T-helper 17 cell (primary cell): ENCODE measurements around the gene BMP8B. TPM values are rescaled to one million over a fixed set of nuclear protein-coding genes. Genes with fewer than 3 reads are reported as not detected.
A peak's percentile ranks its signal among the peaks of the same experiment; 100 is the strongest.
"Not testable (repeated sequence)": the region's sequence is repeated elsewhere in the genome, so short reads cannot be mapped to it uniquely, and the experiment has no call there.

Experiments
- ATAC-seq: fragments of 150-1000 bp; cut with Tn5 transposase; 2 replicates; pipeline ENCODE4 v1.10.0; 2021; ENCODE audit warnings: mild to moderate bottlenecking, moderate library complexity
- DNase-seq, 3 donors: peaks; one replicate each; pipeline versions ENCODE4 v3.0.0 to v3.0.0-alpha.2; 2020 to 2021
- H3K9me3 ChIP-seq: one replicate; pipeline ENCODE4 v1.7.0; 2013; ENCODE audit warnings: low read length, mild to moderate bottlenecking; ENCODE audit not compliant: control insufficient read depth, poor library complexity, severe bottlenecking
- H3K27ac Mint-ChIP-seq: one replicate; pipeline ENCODE4 v1.8.0; 2022; ENCODE audit warnings: mild to moderate bottlenecking, moderate library complexity, mixed read lengths
- H3K27me3 Mint-ChIP-seq: one replicate; pipeline ENCODE4 v1.8.0; 2022; ENCODE audit warnings: mixed read lengths
- H3K36me3 Mint-ChIP-seq: one replicate; pipeline ENCODE4 v1.8.0; 2022; ENCODE audit warnings: low read depth, mixed read lengths
- H3K4me1 Mint-ChIP-seq: one replicate; pipeline ENCODE4 v1.8.0; 2022; ENCODE audit warnings: mild to moderate bottlenecking, mixed read lengths
- H3K4me3 Mint-ChIP-seq: one replicate; pipeline ENCODE4 v1.8.0; 2022; ENCODE audit warnings: mild to moderate bottlenecking, moderate library complexity, mixed read lengths
- total RNA-seq, 4 donors: library from RNA in 2 of 4; stranded (reverse) in 2 of 4; gene quantifications; one replicate each; pipeline ENCODE4 v1.2.3 and lab custom pipeline; 2022 to 2026

Gene BMP8B
- total RNA-seq, 2 donors from 2014 or later: 1.3 TPM; not detected in 1

DNA sequence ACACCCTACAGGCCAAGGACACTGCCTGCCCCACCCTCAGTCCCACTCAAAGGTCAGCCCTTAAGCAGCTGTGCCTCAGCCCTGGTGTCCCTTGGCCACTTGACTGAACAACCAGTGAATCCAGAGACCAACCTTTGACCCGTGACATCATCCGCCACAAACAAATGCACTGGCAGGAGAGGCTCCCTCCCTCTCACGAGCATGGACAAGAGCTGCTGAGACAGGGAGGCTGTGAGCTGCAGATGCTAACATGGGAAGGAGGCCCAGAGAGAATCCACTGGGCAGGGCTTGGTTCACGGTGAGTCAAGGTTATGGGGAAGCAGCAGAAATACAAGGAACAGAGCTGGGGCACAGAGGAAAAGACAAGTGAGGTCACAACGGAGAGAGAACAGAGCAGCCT, 22.2 kb downstream of the BMP8B start:
- H3K9me3 ChIP-seq, H3K27ac Mint-ChIP-seq, DNase-seq, H3K4me1 Mint-ChIP-seq, H3K4me3 Mint-ChIP-seq, ATAC-seq, H3K27me3 Mint-ChIP-seq, H3K36me3 Mint-ChIP-seq: not testable (repeated sequence)

DNA sequence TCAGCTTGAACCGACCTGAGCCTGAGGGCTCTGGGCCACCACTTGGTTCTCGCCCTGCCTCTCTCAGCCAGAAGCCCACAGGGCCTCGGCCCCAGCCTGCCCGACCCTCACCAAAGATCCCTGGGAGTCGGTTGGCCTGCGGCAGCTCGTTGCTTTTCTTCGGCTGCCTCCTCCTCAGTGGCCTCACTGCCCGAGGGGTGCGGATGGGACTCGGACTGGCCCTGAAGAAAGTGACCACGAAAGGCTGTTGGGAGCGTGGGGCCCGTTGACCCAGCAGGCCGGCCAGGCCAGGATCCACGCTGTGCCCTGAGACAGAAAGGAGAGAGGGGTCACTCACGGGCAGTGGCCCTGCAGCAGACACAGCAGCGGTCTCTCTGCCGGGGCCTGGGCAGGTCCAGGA, 24.2 kb downstream of the BMP8B start:
- not testable (repeated sequence) for H3K4me3 Mint-ChIP-seq, H3K36me3 Mint-ChIP-seq, H3K4me1 Mint-ChIP-seq, DNase-seq, H3K27ac Mint-ChIP-seq, H3K27me3 Mint-ChIP-seq, ATAC-seq, H3K9me3 ChIP-seq

DNA sequence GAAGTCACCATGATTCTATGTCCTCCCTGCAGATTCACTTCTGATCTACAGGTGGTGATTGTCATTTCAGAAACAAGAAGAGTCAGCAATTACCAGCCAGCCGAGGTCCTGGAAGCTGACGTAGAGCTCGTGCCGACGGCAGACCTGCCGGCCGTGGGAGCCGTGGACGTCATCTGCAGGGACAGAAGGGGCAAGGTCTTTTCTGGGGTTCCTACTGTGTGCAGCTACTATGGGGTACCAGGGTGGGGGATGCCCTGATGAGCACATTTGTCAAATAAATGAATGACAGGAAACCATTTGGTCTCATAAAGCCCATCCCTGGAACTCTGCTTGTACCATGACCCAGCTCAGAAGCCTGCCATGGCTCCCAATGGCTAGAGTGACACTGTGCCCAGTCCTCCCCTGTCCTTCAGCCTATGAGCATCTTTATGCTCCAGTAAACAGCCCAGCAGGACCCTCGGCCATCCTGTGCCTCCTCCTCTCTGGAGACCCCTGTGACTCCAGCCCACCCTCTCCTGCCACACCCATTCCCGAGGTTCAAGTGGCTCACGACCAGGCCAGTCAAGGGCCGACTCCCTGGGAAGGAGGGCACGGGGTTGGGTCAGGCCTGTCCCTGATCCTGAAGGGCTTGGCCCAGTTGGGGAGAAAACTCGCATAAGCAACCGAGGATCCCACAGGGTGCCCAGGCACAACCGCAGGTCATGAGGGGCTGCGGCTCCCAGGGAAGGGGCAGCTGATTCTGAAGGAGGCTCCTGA, 24.9 kb downstream of the BMP8B start:
- not testable (repeated sequence) for H3K4me1 Mint-ChIP-seq, DNase-seq, H3K4me3 Mint-ChIP-seq, H3K36me3 Mint-ChIP-seq, H3K27ac Mint-ChIP-seq, H3K9me3 ChIP-seq, H3K27me3 Mint-ChIP-seq, ATAC-seq

DNA sequence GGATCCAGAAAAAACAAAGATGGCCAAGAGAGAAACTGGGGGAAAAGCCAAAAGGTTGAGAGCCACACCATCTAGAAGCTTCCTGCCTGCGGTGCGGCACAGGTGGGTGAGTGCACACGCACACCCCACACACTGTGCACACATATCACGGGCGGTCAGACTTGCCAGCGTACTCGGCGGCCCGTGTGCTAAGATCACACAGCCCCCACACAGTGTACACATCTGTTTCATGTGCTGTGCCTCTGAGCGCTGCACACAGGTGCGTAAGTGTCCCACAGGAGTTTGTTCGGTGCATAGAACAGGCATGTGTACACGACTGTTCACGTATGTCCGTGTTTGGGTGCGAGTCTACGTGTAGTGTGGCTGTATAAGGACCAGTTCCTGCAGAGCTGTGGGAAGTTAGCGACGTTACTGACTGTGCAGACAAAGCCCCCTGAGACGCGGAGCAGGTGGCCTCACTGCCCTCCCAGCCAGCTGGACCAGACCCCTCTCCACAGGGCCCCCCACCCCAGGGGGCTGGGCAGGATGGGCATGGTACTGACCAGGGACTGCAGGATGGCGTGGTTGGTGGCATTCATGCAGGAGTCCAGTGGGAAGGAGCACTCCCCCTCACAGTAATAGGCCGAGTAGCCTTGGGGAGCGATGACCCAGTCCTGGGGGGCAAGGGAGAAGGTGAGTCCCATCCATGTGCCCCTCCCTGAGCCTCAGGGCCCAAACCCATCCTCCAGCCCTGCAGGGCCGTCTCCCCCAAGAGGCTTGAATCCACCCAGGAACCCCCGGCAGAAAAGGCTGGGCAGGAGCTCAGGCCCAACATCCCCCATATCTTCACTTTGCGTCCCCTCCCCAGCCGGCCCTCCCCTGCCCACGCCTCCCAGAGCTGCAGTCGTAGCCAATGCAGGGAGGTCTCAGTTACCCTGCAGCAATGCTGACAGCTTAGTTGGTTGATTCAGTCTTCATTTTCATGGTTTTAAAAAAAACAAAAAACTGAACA, 25.8 kb downstream of the BMP8B start:
- H3K9me3 ChIP-seq: no peaks in the 10 kb centered on the region

DNA sequence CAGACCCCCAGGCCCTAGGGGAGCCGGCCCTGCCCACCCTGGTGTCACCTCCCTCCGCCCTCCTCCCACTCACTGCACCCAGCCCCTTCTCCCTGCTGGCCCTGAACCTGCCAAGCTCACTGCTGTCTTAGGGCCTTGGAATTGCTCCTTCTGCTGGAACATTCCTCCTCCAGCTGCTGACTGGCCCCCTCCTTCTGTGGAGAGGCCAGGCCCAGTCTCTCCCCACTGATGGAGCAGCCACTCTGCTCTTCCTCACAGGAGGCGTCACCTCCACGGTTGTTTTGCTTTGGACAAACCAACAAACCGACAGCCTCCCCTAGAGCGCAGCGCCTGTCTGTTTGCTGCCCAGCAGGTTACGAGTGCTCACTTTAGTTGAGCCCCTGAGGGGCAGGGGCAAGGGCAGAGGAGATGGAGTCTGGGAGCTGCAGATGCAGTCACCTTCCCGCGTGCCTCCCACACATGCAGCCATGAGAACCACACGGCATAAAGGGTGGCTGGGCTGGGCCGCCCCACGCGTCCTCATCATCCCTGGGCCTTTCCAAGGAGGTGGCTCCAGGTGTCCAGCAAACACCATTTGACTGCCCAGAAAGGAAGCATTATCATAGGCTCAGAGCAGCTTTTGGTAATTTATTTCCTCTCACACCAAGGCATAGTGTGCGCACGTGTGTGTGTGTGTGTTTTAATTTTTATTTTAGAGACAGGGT, 27.0 kb downstream of the BMP8B start:
- H3K4me3 Mint-ChIP-seq: no peak overlapping the region
- no peaks in the 10 kb centered on the region for H3K27me3 Mint-ChIP-seq
- ATAC-seq (no peak), DNase-seq (no peak)
- no peak overlapping the region for H3K27ac Mint-ChIP-seq
- peaks cover 3% of the 10 kb centered on the region for H3K4me1 Mint-ChIP-seq
- no peaks in the 10 kb centered on the region for H3K9me3 ChIP-seq
- H3K36me3 Mint-ChIP-seq: peaks cover 7% of the 10 kb centered on the region

More for the DNA sequence above, 25.8 kb downstream of the BMP8B start:
- no peak overlapping the region for H3K27ac Mint-ChIP-seq
- no peaks in the 10 kb centered on the region for H3K27me3 Mint-ChIP-seq
- ATAC-seq (no peak), DNase-seq (no peak)
- H3K4me1 Mint-ChIP-seq: no peaks in the 10 kb centered on the region
- peaks cover 3% of the 10 kb centered on the region for H3K36me3 Mint-ChIP-seq
- H3K4me3 Mint-ChIP-seq: no peak overlapping the region

DNA sequence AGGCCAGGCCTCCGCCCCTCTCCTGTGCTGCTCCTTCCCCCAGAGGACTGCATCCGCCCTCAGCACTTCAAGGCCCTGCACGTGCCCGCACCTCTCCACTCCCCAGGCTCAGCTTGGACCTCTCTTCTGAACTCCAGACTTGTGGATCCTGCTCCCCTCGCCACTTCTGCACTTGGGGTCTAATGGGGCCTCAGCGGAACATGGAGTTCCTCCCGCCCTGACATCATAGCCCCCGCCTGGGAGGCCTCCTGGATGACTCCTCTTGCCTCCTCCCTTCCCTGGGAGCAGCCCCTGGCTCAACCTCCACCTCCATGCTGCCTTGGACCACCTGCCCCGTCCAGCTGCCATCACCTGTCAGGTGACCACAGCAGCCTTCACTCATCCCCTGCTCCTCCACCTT, 27.6 kb downstream of the BMP8B start:
- peaks cover 3% of the 10 kb centered on the region for H3K4me1 Mint-ChIP-seq

DNA sequence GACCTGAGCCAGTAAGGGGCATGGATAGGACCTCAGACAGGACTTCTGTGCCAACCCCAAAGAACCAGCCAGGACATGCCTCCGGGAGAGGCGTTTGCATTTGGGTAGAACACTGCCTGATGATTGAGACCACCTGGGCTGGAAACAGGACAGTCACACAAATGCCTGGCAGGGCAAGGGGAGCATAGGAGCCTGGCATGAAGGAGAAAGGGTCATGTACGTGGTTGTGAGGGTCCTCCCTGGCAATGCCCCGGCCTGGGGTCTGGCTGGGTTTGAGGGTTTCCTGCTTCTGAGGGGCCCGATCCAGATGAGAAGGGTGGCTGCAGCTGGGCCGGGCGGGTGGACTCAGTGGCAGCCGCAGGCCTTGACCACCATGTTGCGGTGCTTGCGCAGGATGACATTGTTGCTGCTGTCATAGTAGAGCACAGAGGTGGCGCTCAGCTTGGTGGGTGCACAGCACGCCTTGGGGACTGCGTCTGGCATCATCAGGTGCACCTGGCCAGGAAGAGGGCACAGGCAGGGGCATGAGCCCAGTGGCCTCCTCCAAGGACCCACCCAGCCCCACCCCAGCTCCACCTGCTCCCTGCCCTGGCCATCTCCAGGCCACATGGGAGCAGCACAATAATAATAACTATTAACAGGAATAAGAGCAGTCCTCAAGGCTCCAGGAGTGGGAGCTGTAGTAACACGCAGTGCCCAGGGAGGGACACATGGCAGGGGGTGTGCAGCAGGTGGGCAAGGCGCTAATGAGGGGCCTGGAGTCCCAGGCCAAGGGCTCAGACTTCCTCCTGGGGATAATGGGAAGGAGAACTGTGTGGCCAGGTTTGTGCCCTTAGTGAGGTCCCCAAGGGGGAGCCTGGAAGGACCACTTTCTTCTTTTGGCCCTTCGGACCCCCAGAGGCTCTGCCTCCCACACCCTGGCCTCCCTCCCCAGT, 28.3 kb downstream of the BMP8B start:
- H3K9me3 ChIP-seq: no peaks in the 10 kb centered on the region
- DNase-seq (no peak), ATAC-seq (no peak)
- no peaks in the 10 kb centered on the region for H3K27me3 Mint-ChIP-seq
- no peak overlapping the region for H3K4me3 Mint-ChIP-seq
- peaks cover 7% of the 10 kb centered on the region for H3K36me3 Mint-ChIP-seq
- H3K4me1 Mint-ChIP-seq: peaks cover 3% of the 10 kb centered on the region
- no peak overlapping the region for H3K27ac Mint-ChIP-seq

More for the DNA sequence above, 27.6 kb downstream of the BMP8B start:
- Mint-ChIP-seq H3K27me3 (no peaks in the 10 kb centered on the region), H3K27ac (no peak overlapping the region), H3K36me3 (peaks cover 7% of the 10 kb centered on the region), H3K4me3 (no peak overlapping the region)
- no peaks in the 10 kb centered on the region for H3K9me3 ChIP-seq
- ATAC-seq: no peak
- DNase-seq: no peak

DNA sequence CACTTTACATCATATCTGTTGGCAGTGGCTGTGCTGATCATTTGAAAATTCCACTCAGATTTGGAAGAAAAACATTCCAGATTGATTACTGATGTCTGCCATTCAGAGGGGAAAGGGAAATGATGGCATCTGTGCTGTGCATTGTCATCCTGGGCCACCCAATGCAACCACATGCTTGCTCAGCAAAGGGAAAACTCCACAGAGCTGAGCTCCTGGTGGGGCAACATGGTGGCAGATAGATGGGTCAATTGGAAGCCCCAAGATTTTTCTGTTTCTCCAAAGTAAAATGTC, 29.3 kb downstream of the BMP8B start:
- Mint-ChIP-seq H3K27ac (no peak overlapping the region), H3K36me3 (peaks cover 7% of the 10 kb centered on the region), H3K4me1 (peaks cover 3% of the 10 kb centered on the region), H3K4me3 (no peak overlapping the region), H3K27me3 (no peaks in the 10 kb centered on the region)
- no peaks in the 10 kb centered on the region for H3K9me3 ChIP-seq
- DNase-seq: no peak
- ATAC-seq: no peak

DNA sequence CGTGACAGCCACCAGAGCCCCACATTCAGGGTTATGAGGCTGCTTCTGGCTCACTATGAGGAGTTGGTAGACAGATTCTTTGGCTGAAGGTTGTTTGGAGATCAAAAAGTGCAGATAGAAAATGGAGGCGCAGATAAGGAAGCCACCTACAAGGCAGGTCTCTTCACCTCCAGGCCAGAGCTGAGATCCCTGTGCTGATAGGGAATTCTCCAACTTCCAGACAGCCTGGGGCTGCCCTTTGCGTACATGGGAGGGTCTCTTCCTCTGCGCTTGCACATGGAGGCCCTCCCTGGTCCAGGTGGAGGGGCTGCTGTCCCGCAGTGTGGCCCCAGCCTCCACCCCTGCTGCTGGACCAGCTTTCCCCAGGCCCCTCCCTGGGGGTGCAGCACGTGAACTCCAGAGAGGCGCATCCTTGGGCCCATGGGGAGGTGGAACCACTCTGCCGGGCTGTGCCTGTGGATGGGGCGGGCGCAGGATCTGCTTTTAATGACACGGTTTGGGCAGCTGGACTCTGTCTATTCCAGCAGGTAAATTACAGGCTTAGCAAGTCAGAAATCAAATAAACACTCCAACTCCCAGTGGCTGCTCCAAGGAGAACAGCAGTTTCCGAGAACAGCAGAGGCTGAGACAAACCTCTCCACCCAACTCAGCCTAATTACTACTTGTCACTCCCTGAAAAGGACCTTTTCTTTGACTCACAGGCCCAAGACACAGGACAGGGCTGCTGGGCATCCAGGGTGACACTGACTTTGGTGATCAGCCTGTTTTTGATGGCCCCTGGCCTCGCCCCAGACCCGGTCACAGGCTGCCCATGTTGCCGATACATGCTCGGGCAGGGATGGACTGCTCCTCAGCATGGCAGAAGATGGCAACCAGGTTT, 29.9 kb downstream of the BMP8B start:
- H3K9me3 ChIP-seq: no peaks in the 10 kb centered on the region
- no peaks in the 10 kb centered on the region for H3K27me3 Mint-ChIP-seq
- DNase-seq: no peak
- H3K4me1 Mint-ChIP-seq: peaks cover 3% of the 10 kb centered on the region
- ATAC-seq: no peak
- H3K27ac Mint-ChIP-seq: no peak overlapping the region
- H3K4me3 Mint-ChIP-seq: no peak overlapping the region
- peaks cover 7% of the 10 kb centered on the region for H3K36me3 Mint-ChIP-seq

DNA sequence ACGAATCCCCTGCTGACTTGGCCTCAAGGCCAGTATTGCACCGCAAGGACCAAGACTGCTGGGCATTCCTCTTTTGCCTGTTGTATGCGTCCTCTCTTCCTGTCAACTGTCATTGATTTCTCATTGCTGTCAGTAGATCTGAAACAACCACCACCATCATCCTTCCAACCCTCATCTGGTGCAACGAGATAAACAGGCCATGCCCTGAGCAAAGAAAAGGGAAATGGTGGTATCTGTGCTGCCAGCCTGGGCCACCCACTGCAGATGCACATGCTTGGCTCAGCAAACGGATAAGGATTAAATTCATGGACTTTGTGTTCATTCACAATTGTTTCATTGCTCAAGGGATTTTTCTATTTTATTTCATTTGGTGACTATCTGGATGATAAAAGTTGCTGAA, 31.2 kb downstream of the BMP8B start:
- peaks cover 7% of the 10 kb centered on the region for H3K36me3 Mint-ChIP-seq

DNA sequence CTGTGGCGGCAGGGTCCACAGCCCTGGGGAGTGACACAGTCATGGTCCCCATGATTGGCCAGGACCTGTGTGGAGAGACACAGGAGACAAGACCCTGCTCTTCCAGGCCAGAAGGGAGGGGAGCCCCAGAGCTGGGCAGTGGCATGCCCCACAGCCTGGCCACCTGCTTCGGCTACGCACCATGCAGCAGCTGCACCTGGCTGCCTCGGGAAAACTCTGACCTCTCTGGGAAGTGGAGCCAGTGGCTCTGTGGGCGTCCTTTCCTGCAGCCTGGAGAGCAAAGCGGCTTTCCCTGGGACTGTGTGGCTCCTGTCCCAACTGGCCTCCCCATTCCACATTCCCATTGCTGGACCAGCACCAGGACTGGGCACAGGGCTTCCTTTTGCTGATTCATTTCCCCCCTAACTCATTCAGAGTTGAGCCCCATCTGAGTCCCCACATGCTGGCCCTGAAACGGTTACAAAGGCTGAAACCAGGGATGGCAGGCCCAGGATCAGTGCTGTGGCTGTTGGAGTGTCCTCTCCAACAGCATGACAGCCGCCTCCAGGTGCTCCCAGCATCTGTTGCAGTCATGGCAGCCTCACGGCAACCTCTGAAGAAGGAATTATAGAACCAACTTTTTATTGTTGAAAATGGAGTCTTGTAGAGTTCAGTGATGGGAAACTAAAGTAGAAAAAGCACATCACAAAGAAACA, 32.6 kb downstream of the BMP8B start:
- Mint-ChIP-seq H3K36me3 (peaks cover 7% of the 10 kb centered on the region), H3K27ac (no peak overlapping the region), H3K4me1 (peaks cover 7% of the 10 kb centered on the region), H3K4me3 (no peak overlapping the region), H3K27me3 (no peaks in the 10 kb centered on the region)
- DNase-seq (no peak), ATAC-seq (no peak)
- no peaks in the 10 kb centered on the region for H3K9me3 ChIP-seq

More for the DNA sequence above, 31.2 kb downstream of the BMP8B start:
- ATAC-seq (no peak), DNase-seq (no peak)
- Mint-ChIP-seq H3K4me1 (peaks cover 3% of the 10 kb centered on the region), H3K27me3 (no peaks in the 10 kb centered on the region), H3K4me3 (no peak overlapping the region), H3K27ac (peak overlapping the region; percentile 29)
- H3K9me3 ChIP-seq: no peaks in the 10 kb centered on the region
